ENCODE data around the gene PAGR1. TPM values are rescaled to one million over a fixed set of nuclear protein-coding genes. Genes with fewer than 3 reads are reported as not detected.
A peak's percentile ranks its signal among the peaks of the same experiment; 100 is the strongest.
"Not testable (repeated sequence)": the region's sequence is repeated elsewhere in the genome, so short reads cannot be mapped to it uniquely, and the experiment has no call there.

PAGR1 gene
- total RNA-seq, 1 donor from 2014 or later, result 26.4 TPM

DNA sequence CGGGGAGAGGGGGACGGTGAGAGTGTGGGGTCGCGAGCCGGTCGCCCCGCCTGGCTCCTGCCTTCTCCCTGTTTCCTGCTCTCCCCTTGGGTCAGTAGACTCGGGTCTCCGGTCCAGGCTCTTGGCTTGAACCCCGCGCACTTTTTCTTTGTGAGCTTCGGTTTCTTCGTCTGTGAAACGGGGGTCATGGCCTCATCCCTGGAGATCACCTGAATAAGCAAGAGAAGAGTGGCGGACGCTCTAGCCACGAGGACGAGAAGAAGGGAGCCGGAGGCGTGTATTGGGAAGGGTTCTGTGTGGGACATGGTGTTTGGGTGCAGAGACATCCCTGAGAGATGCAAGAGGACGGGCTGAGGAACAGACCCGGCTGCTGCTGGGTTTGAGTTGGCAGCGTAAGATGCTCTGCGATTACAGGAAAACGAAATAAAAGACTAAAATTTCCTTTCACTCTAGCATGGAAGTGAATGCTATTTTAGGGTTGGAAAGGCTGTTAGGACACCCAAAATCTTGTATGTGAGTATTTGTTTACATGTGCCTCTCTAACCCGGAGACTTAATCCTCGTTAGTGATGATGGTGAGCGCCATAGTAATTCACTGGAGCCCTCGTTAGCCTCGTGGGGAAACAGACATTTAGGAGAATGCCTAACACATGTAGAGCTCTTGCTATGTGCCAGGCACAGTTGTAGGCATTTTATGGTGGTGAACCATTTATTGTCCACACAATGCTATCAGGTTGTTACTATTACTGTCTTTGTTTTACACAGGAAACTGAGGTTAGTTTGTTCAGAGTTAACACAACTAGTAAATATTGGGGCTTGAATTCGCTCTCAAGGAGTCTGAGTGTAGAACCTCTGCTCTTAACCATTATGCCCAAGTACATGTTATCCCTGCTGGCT, 24.8 kb upstream of the PAGR1 start:
- peaks cover 4% of the 10 kb centered on the region for H3K36me3 Mint-ChIP-seq (ENCODE audit: insufficient read depth)
- H3K9me3 Mint-ChIP-seq (ENCODE audit: low read depth), result no peaks in the 10 kb centered on the region
- H3K27ac Mint-ChIP-seq, result peak overlapping the region; percentile 98
- no peaks in the 10 kb centered on the region for H3K27me3 Mint-ChIP-seq
- H3K4me3 Mint-ChIP-seq (ENCODE audit: low read depth), result peak overlapping the region; percentile 99
- TF ChIP-seq, protein P1, sequence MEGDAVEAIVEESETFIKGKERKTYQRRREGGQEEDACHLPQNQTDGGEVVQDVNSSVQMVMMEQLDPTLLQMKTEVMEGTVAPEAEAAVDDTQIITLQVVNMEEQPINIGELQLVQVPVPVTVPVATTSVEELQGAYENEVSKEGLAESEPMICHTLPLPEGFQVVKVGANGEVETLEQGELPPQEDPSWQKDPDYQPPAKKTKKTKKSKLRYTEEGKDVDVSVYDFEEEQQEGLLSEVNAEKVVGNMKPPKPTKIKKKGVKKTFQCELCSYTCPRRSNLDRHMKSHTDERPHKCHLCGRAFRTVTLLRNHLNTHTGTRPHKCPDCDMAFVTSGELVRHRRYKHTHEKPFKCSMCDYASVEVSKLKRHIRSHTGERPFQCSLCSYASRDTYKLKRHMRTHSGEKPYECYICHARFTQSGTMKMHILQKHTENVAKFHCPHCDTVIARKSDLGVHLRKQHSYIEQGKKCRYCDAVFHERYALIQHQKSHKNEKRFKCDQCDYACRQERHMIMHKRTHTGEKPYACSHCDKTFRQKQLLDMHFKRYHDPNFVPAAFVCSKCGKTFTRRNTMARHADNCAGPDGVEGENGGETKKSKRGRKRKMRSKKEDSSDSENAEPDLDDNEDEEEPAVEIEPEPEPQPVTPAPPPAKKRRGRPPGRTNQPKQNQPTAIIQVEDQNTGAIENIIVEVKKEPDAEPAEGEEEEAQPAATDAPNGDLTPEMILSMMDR (IDR thresholded peaks at IDR 0.05; ENCODE audit: unreplicated experiment), result no peak
- H3K4me1 Mint-ChIP-seq (ENCODE audit: low read depth), result peaks cover 25% of the 10 kb centered on the region
- DNase-seq (ENCODE audit: low spot score, unreplicated experiment), result no peak

DNA sequence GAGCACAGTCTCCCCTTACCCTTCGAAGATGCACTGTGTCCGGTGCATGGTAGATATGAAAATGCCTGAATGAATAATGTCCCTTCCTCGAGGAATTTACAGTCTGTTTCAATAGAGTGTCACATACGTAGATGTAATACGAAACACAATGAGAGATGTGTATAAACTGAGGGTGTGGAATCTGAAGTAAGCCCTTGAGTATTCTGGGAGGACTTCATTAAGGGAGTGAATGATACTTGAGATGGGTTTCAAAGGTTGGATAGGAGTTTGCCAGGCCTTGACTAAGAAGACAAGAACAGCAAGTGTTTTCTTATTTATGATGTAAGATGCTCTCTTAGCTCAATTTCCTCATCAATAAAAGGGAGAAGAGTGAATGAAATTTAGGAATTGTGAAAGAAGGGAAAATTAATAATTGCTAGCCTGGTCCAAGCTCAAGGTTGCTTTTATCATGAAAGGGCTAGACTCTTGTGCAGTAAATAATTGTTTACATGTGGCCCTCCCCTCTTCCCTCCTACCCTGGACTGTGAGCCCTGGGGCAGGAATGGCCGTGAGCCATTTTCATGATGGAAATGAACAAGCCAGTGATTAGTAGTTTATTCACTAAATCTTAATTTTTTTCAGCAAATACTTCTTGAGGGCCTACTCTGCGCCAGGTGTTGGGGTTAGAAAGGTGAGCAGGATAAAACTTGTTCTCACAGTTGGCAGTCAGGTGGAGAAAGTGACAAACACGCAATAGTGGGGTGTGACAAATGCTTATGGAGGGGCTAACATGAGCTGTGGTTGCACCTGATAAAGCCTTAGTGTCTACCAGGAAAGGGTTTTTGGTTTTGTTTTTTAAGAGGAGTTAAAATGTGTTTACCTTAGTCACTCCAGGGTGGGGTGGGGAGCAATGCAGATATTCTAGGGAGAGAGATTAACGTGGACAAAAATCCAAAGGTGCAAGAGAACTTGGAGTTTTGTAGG, 23.8 kb upstream of the PAGR1 start:
- Mint-ChIP-seq H3K4me3 (ENCODE audit: low read depth) (peak overlapping the region; percentile 99), H3K36me3 (ENCODE audit: insufficient read depth) (peaks cover 4% of the 10 kb centered on the region), H3K27me3 (no peaks in the 10 kb centered on the region), H3K9me3 (ENCODE audit: low read depth) (no peaks in the 10 kb centered on the region), H3K27ac (peak overlapping the region; percentile 98), H3K4me1 (ENCODE audit: low read depth) (peaks cover 25% of the 10 kb centered on the region)
- no peak for DNase-seq (ENCODE audit: low spot score, unreplicated experiment)
- TF ChIP-seq, protein P1 (IDR thresholded peaks at IDR 0.05; ENCODE audit: unreplicated experiment), result no peak

DNA sequence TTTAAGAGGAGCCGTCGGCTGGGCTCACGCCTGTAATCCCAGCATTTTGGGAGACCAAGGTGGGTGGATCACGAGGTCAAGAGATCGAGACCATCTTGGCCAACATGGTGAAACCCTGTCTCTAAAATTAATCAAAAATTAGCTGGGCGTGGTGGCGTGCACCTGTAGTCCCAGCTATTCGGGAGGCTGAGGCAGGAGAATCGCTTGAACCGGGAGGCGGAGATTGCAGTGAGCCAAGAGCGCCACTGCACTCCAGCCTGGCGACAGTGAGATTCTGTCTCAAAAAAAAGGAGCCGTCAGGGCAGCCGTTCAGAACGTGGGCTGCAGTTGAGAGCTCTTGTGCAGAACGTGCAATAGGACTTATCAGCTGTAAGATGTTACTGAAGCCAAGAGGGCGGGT, 22.8 kb upstream of the PAGR1 start:
- H3K36me3 Mint-ChIP-seq (ENCODE audit: insufficient read depth); DNase-seq (ENCODE audit: low spot score, unreplicated experiment); H3K27ac Mint-ChIP-seq; H3K27me3 Mint-ChIP-seq; H3K9me3 Mint-ChIP-seq (ENCODE audit: low read depth): not testable (repeated sequence)
- peak overlapping the region; percentile 16 for H3K4me3 Mint-ChIP-seq (ENCODE audit: low read depth)
- H3K4me1 Mint-ChIP-seq (ENCODE audit: low read depth), result peaks cover 25% of the 10 kb centered on the region

DNA sequence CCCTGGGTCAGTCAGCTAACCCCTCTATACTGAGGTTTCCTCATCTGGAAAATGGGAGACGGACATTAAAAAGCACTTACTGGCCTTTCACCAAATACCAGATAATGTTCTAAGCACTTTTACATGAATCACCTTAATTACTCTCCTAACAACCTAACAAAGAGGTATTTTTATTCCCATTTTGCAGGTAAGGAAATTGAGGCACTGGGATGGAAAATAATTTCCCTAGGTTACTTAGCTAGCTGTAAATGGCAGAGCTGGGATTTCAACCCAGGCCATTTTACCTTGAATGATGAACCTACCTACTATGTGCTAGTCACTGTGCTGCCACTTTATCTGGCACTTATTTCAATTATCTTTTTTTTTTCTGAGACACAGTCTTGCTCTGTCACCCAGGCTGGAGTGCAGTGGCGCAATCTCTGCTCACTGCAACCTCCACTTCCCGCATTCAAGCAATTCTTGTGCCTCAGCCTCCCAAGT, 21.7 kb upstream of the PAGR1 start:
- TF ChIP-seq, protein P1 (IDR thresholded peaks at IDR 0.05; ENCODE audit: unreplicated experiment), result no peak
- no peak for DNase-seq (ENCODE audit: low spot score, unreplicated experiment)
- Mint-ChIP-seq H3K27ac (no peak overlapping the region), H3K4me3 (ENCODE audit: low read depth) (no peak overlapping the region), H3K36me3 (ENCODE audit: insufficient read depth) (peaks cover 14% of the 10 kb centered on the region), H3K9me3 (ENCODE audit: low read depth) (no peaks in the 10 kb centered on the region), H3K4me1 (ENCODE audit: low read depth) (peaks cover 25% of the 10 kb centered on the region), H3K27me3 (no peaks in the 10 kb centered on the region)

DNA sequence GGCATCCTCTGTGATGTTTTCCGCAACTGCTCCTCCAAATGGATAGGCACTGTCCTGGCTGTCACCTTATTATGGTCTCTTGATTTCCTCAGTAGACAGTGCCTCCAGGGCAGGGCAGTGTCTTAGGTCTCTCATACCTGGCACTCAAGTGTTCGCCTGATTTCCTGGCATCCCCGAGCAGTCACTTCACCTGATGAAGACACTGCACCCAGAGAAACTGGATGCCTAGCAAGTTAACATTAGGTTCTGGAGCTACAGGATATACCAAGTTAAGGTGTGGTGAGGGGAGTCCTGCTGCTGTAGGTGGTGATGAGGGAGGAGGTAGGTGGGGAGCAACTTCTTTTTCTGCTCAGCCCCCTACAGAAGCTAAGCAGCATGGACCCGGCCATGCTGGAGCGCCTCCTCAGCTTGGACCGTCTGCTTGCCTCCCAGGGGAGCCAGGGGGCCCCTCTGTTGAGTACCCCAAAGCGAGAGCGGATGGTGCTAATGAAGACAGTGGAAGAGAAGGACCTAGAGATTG, 13.5 kb upstream of the PAGR1 start:
- TF ChIP-seq, protein P1 (IDR thresholded peaks at IDR 0.05; ENCODE audit: unreplicated experiment), result no peak
- Mint-ChIP-seq H3K27ac (no peak overlapping the region), H3K9me3 (ENCODE audit: low read depth) (no peaks in the 10 kb centered on the region)

More for the DNA sequence above, 13.5 kb upstream of the PAGR1 start:
- Mint-ChIP-seq H3K27me3 (no peaks in the 10 kb centered on the region), H3K4me3 (ENCODE audit: low read depth) (peak overlapping the region; percentile 38), H3K36me3 (ENCODE audit: insufficient read depth) (peaks cover 12% of the 10 kb centered on the region), H3K4me1 (ENCODE audit: low read depth) (peaks cover 10% of the 10 kb centered on the region)
- no peak for DNase-seq (ENCODE audit: low spot score, unreplicated experiment)
